RPMI7951 (cell line): ENCODE measurements around the gene BTBD9. TPM values are rescaled to one million over a fixed set of nuclear protein-coding genes. Genes with fewer than 3 reads are reported as not detected.
A peak's percentile ranks its signal among the peaks of the same experiment; 100 is the strongest.

Experiments used
- DNase-seq: peaks from one replicate; pipeline ENCODE4 v3.0.0-alpha.2; 2012; ENCODE audit warnings: low read depth
- total RNA-seq: library from RNA; depleted of rRNA; stranded (reverse); fragments of >200 nt; shearing (Covaris generic); gene quantifications from 2 replicates; pipeline ENCODE4 v1.2.3, GENCODE V29; 2014

The BTBD9 gene
- total RNA-seq, 1 experiment from 2014 or later: 2.8 TPM

DNA sequence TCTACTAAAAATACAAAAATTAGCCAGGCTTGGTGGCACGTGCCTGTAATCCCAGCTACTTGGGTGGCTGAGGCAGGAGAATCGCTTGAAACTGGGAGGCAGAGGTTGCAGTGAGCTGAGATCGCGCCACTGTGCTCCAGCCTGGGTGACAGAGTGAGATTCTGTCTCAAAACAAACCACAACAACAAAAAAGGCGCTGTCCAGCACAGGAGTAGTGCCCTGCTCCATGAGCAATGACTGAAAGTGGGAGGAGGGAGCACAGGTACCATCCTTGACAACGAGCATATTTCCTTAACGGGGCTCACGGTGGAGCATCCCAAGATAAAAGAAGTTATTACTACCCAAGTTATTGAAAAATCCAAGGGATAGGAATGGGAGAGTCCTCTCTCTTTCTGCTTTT is 291.9 kb downstream of the BTBD9 start:
- peak; percentile 44 for DNase-seq

DNA sequence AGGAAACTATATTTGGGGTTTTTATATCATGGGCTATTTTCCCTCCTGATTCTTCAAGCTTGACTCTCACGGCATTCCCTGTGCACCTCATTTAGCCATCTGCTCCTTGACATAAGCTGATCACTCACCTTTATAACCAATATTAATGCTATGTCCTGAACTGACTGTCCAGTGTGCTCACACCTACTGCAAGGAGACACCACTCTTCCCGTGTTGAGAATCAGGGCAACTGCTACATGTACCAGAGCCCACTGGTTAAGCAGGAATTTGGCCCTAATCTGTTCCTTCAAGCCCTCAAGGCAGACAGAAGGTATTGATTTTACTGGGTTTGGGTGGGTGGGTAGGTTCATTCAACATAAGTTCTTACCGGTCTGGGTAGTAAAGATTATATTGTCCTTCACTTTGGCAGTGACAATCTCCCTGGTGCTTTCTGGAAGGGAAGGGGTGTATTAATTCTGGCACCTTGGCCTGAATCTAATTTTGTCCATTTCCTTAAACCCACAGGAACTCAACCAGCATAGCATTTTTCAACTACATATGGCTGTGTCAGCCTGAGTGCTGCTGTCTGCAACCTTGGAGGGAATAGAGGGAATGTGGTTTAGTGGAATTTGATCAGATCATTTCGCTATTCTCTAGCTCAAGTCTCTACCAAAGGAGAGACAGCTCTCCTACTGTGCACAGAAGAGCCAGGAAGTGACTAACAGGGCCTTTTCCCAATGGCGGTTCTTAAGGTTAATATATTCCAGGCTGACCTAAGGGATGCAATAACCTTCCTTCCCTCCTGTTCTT is 293.2 kb downstream of the BTBD9 start:
- peak; percentile 92 for DNase-seq

DNA sequence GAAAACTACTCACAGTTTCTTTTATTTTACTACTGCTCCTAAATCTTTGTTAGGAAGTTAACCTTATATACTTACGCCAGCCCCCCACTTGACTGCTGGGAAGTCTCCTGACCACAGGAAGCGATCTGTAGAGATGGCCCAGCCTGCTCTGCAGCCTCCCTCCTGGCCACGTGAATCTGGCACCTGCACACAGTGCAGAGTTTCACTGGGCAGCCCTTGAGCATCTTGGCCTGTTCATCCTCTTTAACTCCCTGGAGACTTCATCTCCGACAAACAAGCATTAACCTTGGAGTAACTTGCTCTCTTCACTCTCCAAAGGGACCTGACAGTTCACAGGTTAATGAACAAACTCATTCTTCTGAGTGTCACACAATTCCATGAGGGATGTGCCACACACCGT is 294.1 kb downstream of the BTBD9 start:
- DNase-seq: no peak

DNA sequence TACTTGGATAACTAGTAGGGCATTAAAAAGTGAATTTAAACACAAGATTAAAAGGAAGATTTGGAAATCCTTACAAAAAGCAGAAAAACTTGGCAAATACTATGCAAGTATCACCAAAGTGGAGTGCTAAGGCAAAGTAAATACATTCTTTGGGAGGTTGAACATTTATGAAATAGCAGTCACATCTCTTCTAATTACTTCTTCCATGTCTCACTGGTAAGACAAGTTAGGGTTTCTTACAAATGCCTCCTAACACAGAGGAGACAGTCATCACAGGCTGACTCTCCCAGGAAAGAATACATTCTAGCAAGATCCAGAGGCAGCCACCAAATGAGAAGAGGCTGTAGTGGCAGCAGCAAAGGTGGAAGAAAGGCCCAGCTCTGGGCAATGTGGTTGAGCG is 298.2 kb downstream of the BTBD9 start:
- no peak for DNase-seq

DNA sequence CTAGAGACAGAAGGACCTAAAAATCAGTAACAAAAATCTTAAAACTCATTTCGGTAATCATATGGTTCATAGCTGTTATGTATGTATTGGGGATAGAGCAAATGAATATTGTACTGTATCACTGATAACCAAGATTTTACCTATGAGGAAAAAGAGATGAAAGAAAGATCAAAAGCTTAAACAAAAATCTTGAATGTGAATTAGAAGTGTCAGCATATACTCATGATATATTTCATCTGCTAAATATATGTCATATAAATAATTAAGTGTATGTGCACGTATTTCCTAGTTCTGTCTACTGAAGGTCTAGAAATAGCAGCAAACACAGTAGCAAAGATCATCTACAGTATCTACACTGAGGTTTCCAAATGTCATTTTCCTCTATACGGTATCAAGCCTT is 299.8 kb downstream of the BTBD9 start:
- DNase-seq: no peak

DNA sequence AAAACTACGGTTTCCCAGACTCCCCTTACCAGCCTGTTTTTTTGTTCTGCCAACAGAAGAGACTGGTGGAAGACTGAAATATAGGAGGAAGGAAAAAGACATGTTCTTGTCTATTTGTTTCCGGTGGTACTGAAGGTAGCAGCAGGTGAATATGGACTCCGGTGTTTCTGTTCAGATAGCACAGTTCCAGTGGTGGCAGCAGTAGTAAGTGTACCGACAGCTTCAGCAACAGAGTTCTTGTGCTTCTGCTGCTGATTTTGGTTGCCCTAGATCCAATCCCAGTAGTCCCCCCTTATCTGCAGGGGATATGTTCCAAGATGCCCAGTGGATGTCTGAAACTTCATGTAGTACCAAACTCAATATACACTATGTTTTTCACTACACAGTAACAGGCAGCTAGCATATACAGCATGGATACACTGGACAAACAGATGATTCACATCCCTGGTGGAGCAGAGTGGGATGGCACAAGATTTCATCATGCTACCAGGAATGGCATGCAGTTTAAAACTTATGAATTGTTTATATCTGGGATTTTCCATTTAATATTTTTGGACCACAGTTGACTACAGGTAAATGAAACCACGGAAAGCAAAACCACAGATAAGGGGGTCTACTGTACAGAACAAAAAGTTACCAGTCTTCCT is 301.8 kb downstream of the BTBD9 start:
- peak; percentile 32 for DNase-seq

DNA sequence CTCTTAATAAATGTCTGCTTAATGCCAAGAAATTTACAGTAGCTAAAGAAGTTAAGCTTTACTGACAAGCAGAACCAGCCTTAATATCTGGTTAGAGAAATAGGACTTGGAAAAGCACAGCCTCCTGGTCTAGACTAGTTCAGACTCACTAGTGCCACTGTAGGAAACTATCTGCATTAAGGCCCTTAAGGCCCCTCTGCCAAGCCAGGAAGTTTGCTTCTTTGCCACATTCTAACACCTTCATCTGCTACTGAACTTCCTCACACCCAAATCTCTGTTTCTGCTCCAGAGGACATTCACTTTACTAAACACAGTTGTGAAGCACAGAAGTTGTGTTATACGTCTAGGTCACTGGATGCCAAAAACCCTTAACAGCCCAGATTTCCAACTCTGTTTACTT is 302.8 kb downstream of the BTBD9 start:
- DNase-seq: no peak

DNA sequence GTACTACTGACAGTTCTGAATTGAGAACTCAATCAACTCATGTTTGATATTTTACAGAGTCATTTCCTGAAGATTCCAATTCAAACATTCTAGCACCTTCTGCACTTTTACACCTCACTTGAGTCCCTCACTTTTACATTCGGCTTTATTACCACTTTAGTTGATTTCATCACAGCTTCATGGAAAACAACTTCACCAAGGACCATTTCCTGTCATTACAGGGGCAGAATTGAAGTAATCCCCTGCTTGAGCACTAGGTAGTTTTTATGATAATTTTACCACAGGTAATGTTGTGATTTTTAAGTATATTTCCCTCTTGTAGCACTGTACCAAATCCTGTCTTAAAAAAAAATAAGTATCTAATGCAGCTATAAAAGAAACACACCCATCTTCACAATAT is 312.9 kb downstream of the BTBD9 start:
- DNase-seq: no peak

DNA sequence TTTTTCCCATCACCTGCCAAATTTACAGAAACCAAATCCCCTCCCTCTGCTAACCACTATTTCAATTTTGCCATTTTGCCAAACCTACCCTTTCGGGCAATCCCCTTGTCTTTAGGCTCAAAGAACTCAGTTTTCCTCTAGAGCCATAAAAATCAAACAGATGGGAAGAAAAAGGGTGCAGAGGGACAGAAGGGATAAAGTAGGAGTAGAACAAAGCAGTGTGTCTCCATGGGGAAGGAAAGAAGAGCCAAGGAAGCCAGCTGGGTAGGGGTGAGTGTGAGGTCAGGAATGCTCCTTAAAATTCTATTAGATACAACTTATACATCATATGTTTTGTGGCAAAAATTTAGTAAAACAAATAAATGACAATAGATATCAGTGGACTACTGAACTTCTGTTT is 316.5 kb downstream of the BTBD9 start:
- no peak for DNase-seq

DNA sequence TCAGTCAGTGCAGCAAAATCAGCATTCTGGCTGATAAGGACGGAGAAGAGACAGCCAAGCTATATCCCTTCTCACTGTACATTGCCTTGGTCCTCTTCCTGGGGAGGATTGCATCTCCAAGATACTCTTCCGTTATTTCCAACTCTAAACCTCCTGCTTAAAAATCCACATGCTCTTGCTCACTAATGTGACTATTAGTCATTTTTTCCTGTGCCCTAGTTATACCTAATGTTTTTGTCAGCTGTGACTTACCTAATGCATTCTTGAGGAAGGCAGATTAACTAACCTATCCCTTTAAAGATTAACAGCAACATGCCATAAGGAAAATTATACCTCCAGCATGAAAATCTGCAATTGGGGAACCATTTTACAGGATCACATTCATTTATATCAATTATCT is 317.6 kb downstream of the BTBD9 start:
- DNase-seq: no peak

DNA sequence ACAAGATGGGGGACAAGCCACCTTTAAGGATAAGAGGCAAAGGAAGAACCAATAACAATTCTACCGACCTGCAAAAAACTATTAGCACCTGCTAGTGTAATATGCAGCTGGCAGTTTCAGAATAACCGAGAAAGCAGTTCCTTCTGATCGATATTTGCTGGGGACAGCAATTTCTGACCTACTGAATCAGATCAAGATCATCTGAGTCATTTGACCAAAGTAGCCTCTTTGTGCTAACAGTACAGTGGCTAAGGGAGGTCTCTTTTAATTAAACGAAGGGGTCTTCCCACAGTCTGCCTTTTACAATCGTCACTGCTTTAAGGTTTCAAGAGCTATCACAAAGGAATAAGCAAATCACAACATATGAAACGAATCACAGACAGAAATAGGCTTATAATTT is 318.9 kb downstream of the BTBD9 start:
- DNase-seq: no peak

DNA sequence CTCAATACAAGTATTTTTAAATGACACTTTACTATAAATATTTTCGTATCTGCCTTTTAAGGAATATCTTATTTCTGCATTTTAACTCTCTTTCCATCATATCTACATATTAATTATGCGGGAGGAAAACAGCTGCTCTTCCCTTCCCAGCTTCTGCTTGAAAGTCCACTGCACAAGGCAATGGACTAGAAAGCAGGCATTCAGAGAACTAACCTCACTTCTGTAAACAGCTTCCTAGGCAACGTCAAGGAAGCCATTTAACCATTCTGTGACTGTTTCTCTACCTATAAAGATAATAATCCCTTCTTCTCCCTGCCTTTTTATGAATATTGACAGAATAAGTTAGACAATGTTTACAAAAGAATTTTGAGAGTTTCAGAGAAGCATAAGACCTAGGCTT is 319.4 kb downstream of the BTBD9 start:
- DNase-seq: no peak

DNA sequence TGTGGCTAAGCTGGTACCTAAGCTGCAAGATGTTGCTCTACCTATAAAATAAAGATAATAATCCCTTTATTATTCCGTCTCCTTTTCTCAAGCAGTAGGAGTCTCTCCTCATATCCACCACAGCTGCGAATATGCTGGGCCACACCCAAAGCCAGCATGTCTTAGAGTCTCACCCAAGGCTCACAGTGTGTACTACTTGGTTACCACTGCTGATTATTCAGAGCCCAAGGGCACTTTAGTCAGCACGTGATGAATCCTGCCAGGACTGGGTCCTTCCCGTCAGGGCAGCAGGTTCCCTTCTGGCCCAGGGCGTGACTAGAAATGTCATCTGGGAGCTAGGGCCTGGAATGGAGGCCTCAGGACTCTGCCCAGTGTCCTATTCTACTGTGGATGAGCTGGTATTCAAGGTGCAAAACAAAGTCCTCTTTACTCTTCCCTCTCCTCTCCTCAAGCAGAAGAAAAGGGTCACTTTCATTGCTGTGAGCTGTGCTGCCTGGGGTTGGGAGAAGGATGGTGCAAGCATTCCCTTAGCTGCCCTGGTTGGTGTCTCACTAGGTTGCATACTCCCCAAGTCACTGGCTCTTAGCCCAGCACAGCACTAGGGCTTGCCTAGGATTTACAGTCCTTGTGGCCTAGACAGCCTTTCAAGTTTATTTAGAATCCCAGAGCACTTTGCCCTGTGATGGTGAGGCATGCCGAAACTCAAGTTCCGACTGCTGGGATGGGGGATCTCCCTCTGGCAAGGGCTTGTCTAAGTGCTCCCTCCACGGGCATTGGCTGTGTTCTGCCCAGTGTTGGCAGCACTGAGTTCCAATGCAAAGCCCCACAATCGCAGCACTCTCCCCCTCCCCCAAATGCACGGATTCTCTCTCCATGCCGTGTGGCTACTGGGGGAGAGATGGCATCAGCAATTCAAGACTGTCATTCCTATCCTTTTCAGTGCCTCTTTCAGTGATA is 320.2 kb downstream of the BTBD9 start:
- peak; percentile 67 for DNase-seq

DNA sequence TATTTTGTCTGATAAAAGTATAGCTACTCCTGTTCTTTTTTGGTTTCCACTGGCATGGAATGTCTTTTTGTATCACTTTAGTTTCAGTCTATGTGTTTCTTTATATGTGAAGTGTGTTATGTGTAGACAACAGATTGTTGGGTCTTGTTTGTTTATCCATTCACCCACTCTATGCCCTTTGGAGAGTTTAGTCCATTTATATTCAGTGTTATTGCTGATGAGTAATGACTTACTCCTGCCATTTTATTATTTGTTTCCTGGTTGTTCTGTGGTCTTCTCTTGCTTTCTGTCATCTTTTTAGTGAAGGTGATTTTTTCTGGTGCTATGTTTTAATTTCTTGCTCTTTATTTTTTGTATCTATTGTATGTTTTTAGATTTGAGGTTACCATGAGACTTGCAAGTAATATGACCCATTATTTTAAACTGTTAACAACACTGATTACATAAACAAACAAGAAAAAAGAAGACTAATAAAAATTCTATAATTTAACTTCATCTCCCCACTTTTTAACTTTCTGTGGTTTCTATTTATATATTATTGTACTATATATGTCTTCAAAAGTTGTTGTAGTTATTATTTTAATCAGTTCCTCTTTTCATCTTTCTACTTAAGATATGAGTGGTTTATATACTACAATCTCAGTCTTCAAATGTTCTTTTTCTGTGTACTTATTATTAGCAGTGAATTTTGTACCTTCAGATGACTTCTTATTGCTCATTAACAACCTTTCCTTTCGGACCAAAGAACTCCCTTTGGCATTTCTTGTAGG is 323.4 kb downstream of the BTBD9 start:
- no peak for DNase-seq

DNA sequence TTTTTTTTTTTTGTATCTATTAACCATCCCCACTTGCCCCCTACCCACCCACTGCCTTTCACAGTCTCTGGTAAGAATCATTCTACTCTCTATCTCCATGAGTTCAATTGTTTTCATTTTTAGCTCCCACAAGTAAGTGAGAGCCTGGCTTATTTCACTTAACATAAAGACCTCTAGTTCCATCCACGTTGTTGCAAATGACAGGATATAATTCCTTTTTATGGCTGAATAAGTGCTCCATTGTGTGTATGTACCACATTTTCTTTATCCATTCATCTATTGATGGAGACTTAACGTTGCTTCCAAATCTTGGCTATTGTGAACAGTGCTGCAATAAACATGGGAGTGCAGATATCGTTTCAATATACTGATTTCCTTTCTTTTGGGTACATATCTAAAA is 328.5 kb downstream of the BTBD9 start:
- no peak for DNase-seq

DNA sequence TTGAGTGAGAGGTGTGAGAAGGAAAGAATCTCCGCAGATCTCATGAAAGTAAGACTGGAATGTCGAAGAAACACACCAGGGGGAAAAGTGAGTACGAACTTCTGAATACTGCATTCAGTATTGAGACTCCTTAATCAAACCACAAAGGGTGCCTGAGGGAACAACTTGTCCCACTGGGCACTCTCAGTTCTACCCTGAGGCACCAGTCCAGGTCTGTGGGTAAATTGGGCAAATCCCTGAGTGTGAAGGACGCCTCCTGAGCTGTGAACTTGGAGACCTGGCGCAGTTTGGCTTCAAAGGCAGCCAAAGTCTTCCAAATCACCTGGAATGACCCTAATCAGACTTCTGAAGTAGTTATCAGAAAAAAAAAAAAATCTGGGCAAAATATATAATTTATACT is 329.7 kb downstream of the BTBD9 start:
- no peak for DNase-seq

DNA sequence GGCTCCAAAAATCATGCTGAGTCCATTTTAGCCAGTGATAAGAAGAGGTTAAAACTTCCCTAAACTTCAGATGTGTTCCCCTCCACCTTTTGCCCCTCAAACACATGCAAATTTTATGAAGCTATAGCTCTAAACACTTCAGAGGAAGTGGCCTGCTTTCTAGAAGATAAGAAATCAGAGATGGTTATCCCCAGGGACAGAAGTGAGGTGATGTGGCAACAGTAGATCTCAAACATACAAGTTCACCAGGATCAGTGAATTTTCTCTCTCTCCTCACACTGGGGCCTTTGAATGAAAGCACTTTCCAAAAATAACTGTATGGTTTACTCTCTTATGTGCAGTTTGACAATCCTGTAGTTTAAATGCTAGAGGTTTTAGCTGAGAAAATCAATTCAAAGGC is 332.0 kb downstream of the BTBD9 start:
- no peak for DNase-seq

DNA sequence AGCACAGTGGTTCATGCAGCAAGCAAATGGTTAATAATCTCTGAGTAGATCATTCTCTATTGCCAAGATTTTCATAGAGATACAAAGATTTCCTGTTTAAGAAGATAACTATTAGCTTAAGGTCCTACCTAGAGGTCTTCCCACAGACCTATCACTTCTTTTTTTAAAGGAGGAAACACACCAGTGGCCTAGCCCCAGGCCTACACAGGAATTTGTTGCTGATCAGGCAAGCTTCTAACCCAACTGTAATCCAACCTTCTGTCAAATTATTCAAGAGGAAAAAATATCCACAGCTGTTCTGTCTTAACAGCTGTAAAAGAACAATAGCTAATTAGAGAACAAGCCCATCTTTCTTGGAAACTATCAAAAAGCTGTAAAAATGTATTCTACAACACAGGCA is 332.8 kb downstream of the BTBD9 start:
- DNase-seq: no peak

DNA sequence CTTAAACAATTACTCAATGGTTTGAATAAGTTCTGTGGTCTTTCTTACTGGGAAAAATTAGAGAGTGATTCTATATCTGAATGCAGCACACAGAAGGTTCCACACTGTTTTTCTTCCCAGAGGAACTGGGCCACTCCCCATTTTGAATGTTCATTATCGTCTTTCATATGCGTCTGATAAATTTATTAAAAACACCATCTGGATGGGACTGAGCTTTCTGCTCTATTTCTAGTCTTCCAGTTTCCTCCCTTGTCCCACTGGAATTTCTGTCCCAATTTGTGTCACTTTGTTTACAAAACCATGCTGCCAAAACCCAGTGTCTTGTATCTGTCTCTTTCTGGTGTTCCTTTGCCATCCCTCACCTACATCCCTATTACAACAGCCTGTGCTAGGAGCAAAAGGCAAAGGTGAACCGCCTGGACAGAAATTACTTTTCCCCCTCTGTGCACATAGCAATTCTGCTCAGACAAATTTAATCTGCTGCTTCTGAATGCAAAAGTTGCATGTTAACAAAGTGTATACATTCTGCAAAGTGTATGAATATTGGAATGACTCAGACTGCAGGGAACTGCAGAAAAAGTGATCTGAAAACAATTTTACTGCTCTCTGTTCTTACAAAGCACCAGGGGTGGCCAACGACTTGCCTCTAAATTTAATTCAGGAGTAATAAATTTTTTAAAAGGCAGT is 333.6 kb downstream of the BTBD9 start:
- DNase-seq: no peak

DNA sequence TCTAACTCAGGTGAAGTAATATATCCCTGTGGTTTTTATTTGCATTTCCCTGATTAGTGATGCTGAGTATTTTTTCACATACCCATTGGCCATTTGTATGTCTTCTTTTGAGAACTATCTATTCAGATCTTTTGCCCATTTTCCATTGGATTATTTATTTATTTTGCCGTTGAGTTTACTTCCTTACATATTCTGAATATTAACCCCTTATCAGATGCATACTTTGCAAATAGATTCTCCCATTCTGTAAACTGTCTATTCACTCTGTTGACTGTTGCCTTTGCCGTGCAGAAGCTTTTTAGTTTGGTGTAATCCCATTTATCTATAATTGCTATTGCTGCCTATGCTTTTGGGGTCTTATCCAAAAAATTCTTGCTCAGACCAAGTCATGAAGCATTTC is 336.9 kb downstream of the BTBD9 start:
- no peak for DNase-seq

DNA sequence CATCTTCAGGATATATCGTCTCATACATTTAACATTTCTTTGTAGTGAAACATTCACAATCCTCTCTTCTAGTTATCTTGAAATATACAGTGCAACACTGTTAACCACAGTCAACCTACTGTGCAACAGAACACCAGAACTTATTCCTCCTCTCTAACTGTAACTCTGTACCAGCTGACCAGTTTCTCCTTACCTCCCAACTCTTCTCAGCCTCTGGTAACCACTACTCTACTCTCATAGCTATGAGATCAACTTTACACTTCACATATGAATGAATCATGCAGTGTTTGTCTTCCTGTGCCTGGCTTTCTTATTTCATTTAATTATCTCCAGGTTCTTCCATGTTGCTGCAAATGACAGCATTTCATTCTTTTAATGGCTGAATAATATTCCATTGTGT is 337.6 kb downstream of the BTBD9 start:
- no peak for DNase-seq
